Stimulated activated CD8-positive, alpha-beta memory T cell treated with anti-CD3 and anti-CD28 coated beads, Interleukin-7, amount 100 ng/mL, for 48 hours (primary cell): Measurements from ENCODE around the gene NT5C1B.

Experiments
- DNase-seq, 2 donors: peaks; one replicate each; pipeline ENCODE4 v3.0.0-alpha.2; 2020; ENCODE audit warnings: low read depth in 1 of 2; ENCODE audit errors: extremely low read depth in 1 of 2

Gene NT5C1B

GRCh38 chr2:18552351-18553077 lies 36.9 kb downstream of the NT5C1B start:
- DNase-seq, result no peak

GRCh38 chr2:18551623-18552022 lies 37.7 kb downstream of the NT5C1B start:
- no peak for DNase-seq

- no peak for DNase-seq
Observed at GRCh38 chr2:18551169-18551568, 38.2 kb downstream of the NT5C1B start.

GRCh38 chr2:18550433-18550832 lies 38.9 kb downstream of the NT5C1B start:
- DNase-seq, result no peak

- DNase-seq, result no peak
Observed at GRCh38 chr2:18549083-18549482, 40.3 kb downstream of the NT5C1B start.

- DNase-seq, result no peak
Observed at GRCh38 chr2:18548621-18549020, 40.7 kb downstream of the NT5C1B start.

- no peak for DNase-seq
Observed at GRCh38 chr2:18546567-18546966, 42.8 kb downstream of the NT5C1B start.

GRCh38 chr2:18545384-18545783 lies 44.0 kb downstream of the NT5C1B start:
- no peak for DNase-seq

- DNase-seq, result no peak
Observed at GRCh38 chr2:18544171-18544570, 45.2 kb downstream of the NT5C1B start.

GRCh38 chr2:18540872-18541271 lies 48.5 kb downstream of the NT5C1B start:
- DNase-seq, result no peak

- DNase-seq, result no peak
Observed at GRCh38 chr2:18536697-18537096, 52.7 kb downstream of the NT5C1B start.

- DNase-seq, result no peak
Observed at GRCh38 chr2:18536100-18536499, 53.3 kb downstream of the NT5C1B start.

GRCh38 chr2:18531194-18531593 lies 58.2 kb downstream of the NT5C1B start:
- DNase-seq, result no peak

- no peak for DNase-seq
Observed at GRCh38 chr2:18527822-18528221, 61.5 kb downstream of the NT5C1B start.

GRCh38 chr2:18527326-18527725 lies 62.0 kb downstream of the NT5C1B start:
- DNase-seq, result no peak

GRCh38 chr2:18526429-18526828 lies 62.9 kb downstream of the NT5C1B start:
- DNase-seq, result no peak

- no peak for DNase-seq
Observed at GRCh38 chr2:18525852-18526251, 63.5 kb downstream of the NT5C1B start.

- no peak for DNase-seq
Observed at GRCh38 chr2:18525236-18525635, 64.1 kb downstream of the NT5C1B start.

GRCh38 chr2:18522484-18523146 lies 66.8 kb downstream of the NT5C1B start:
- no peak for DNase-seq

GRCh38 chr2:18520451-18521425 lies 68.6 kb downstream of the NT5C1B start:
- peak; percentile 23 to 29 for DNase-seq

- DNase-seq, result no peak
Observed at GRCh38 chr2:18519914-18520450, 69.4 kb downstream of the NT5C1B start.
